Measurements from ENCODE around the gene ZNF587.
"Not testable (repeated sequence)": the region's sequence is repeated elsewhere in the genome, so short reads cannot be mapped to it uniquely, and the experiment has no call there.

The ZNF587 gene

DNA sequence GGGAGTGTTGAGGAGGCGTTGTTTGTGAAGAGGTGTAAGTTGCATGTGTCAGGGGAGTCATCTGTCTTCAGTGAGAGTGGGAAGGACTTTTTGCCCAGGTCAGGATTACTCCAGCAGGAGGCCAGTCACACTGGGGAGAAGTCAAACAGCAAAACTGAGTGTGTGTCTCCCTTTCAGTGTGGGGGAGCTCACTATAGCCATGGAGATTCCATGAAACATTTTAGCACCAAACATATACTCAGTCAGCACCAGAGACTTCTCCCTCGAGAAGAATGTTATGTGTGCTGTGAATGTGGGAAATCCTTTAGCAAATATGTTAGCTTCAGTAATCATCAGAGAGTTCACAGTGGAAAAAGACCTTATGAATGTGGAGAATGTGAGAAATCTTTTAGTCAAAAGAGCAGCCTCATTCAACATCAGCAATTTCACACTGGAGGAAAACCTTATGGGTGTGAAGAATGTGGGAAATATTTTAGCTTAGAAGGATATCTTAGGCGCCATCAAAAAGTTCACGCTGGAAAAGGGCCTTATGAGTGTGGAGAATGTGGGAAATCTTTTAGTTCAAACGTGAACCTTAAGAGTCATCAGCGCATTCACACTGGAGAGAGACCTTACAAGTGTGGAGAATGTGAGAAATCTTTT is 8.4 kb upstream of the ZNF587 start:
- no peaks in the 10 kb centered on the region for H3K9me2 ChIP-seq (ENCODE audit: low read depth, low read length)
- H4K20me1 ChIP-seq (ENCODE audit: insufficient read depth, low read length): no peaks in the 10 kb centered on the region
- no peak overlapping the region for H2AFZ ChIP-seq (ENCODE audit: low read length)
- H3K36me3 ChIP-seq (ENCODE audit: insufficient read depth, low read length): peaks cover 76% of the 10 kb centered on the region
- no peaks in the 10 kb centered on the region for H3K27me3 ChIP-seq (ENCODE audit: insufficient read depth, low read length)
- peaks cover 6% of the 10 kb centered on the region; the same call in 1 of the 2 replicates for H3K79me2 ChIP-seq (ENCODE audit: insufficient read depth, low read length)
- no peak overlapping the region for H3K27ac ChIP-seq (ENCODE audit: low read depth, low read length, poor library complexity, severe bottlenecking)
- H3F3A ChIP-seq (ENCODE audit: insufficient read depth, low read length): no peaks in the 10 kb centered on the region
- no peak overlapping the region for H3K4me2 ChIP-seq (ENCODE audit: low read length)
- no peaks in the 10 kb centered on the region for H3K4me1 ChIP-seq (ENCODE audit: insufficient read depth, low read length, severe bottlenecking)
- TF ChIP-seq EZH2 (IDR thresholded peaks at IDR 0.05; ENCODE audit: borderline replicate concordance, low read length): no peak
- TF ChIP-seq, protein P1, sequence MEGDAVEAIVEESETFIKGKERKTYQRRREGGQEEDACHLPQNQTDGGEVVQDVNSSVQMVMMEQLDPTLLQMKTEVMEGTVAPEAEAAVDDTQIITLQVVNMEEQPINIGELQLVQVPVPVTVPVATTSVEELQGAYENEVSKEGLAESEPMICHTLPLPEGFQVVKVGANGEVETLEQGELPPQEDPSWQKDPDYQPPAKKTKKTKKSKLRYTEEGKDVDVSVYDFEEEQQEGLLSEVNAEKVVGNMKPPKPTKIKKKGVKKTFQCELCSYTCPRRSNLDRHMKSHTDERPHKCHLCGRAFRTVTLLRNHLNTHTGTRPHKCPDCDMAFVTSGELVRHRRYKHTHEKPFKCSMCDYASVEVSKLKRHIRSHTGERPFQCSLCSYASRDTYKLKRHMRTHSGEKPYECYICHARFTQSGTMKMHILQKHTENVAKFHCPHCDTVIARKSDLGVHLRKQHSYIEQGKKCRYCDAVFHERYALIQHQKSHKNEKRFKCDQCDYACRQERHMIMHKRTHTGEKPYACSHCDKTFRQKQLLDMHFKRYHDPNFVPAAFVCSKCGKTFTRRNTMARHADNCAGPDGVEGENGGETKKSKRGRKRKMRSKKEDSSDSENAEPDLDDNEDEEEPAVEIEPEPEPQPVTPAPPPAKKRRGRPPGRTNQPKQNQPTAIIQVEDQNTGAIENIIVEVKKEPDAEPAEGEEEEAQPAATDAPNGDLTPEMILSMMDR (IDR thresholded peaks at IDR 0.05; ENCODE audit: low read length): no peak
- H3K9ac ChIP-seq (ENCODE audit: low read length): no peak overlapping the region
- H3K4me3 ChIP-seq (ENCODE audit: low read depth, low read length, poor library complexity, severe bottlenecking): no peak overlapping the region
- H3K9me3 ChIP-seq (ENCODE audit: low read length): no peaks in the 10 kb centered on the region

DNA sequence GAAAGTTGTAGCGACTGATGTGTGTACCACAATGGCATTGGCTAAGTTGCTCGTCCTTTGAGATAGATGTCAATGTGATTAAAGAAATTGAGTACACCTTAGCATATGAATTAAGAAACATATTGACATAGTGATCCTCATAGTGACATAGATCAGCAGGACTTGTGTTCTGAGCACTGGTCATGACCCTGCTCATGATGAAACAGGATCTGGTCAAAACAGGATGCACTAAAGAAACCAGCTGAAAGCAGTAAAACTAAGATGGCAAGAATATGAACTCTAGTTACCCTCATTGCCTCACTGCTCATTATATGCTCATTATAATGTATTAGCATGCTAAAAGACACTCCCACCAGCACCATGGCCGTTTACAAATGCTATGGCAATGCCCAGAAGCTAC is 2.5 kb upstream of the ZNF587 start:
- not testable (repeated sequence) for H3K9me2 ChIP-seq (ENCODE audit: low read depth, low read length); H3F3A ChIP-seq (ENCODE audit: insufficient read depth, low read length); H4K20me1 ChIP-seq (ENCODE audit: insufficient read depth, low read length); H3K4me2 ChIP-seq (ENCODE audit: low read length); H3K27me3 ChIP-seq (ENCODE audit: insufficient read depth, low read length); H3K4me3 ChIP-seq (ENCODE audit: low read depth, low read length, poor library complexity, severe bottlenecking); H3K9ac ChIP-seq (ENCODE audit: low read length); H2AFZ ChIP-seq (ENCODE audit: low read length); H3K79me2 ChIP-seq (ENCODE audit: insufficient read depth, low read length); H3K27ac ChIP-seq (ENCODE audit: low read depth, low read length, poor library complexity, severe bottlenecking); H3K4me1 ChIP-seq (ENCODE audit: insufficient read depth, low read length, severe bottlenecking); H3K9me3 ChIP-seq (ENCODE audit: low read length)
- H3K36me3 ChIP-seq (ENCODE audit: insufficient read depth, low read length): peaks cover 39% of the 10 kb centered on the region

DNA sequence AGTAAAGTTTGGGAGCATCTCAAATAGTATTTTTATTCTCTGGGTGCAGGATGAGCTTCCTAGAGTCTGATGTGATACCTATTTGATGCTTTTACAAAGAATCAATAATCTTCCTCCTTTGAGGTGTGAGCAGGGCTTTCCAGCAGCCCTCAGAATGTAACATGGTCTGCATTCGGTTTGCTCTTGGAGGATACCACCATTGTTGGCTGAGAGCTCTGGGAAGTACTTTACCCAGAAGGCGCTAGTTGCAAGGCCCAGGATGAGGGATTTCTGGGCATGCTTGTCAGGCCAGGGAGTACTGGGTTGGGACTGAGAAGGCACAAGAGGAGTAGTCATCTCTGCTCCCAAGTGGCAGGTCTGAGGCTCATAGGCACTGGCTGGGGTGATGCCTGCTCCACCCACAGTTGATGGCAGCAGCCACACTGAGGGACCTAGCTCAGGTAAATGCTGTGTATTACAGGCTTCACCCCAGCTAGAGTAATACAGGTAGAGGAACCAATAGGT is 445 bp upstream of the ZNF587 start:
- H2AFZ ChIP-seq (ENCODE audit: low read length); H3K9me2 ChIP-seq (ENCODE audit: low read depth, low read length); H3K4me1 ChIP-seq (ENCODE audit: insufficient read depth, low read length, severe bottlenecking); H3K9ac ChIP-seq (ENCODE audit: low read length); H4K20me1 ChIP-seq (ENCODE audit: insufficient read depth, low read length); H3K27me3 ChIP-seq (ENCODE audit: insufficient read depth, low read length); H3K9me3 ChIP-seq (ENCODE audit: low read length); H3F3A ChIP-seq (ENCODE audit: insufficient read depth, low read length); H3K79me2 ChIP-seq (ENCODE audit: insufficient read depth, low read length): not testable (repeated sequence)
- H3K4me2 ChIP-seq (ENCODE audit: low read length): peak overlapping the region; percentile 93; the same call in 1 of the 2 replicates
- H3K36me3 ChIP-seq (ENCODE audit: insufficient read depth, low read length): peaks cover 43% of the 10 kb centered on the region
- peak overlapping the region; percentile 95 for H3K4me3 ChIP-seq (ENCODE audit: low read depth, low read length, poor library complexity, severe bottlenecking)
- H3K27ac ChIP-seq (ENCODE audit: low read depth, low read length, poor library complexity, severe bottlenecking): peak overlapping the region; percentile 39

DNA sequence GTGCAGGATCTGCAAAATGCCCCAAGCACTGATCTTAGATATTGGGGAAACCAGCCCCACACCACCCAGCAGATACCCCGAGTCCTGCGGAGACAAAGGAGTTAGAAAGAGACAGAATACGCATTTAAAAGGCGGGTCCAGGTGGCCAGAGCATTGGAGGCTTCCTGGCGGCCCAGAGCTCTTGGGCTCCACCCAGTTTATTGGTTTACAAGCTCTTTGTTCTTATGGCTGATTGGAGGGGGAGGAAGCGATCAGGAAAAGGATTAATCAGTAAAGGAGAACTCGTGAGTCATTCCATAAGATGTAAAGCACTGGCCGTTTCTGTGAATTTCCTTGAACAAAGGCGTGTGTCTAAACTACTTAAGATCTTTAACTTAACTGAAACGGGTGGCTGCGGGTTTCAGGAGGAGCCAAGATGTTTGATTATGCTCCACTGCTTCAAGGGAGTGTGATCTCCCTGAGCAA is 926 bp downstream of the ZNF587 start:
- peak overlapping the region; percentile 62 for H3K27ac ChIP-seq (ENCODE audit: low read depth, low read length, poor library complexity, severe bottlenecking)
- peak overlapping the region; percentile 95 for H3K9ac ChIP-seq (ENCODE audit: low read length)
- H2AFZ ChIP-seq (ENCODE audit: low read length): no peak overlapping the region
- H3K9me2 ChIP-seq (ENCODE audit: low read depth, low read length): no peaks in the 10 kb centered on the region
- H3K27me3 ChIP-seq (ENCODE audit: insufficient read depth, low read length): no peaks in the 10 kb centered on the region
- peaks cover 43% of the 10 kb centered on the region for H3K36me3 ChIP-seq (ENCODE audit: insufficient read depth, low read length)
- 0 out of 2 replicates have a peak, but pooled peaks cover 4% of the 10 kb centered on the region for H3K79me2 ChIP-seq (ENCODE audit: insufficient read depth, low read length)
- H3K9me3 ChIP-seq (ENCODE audit: low read length): no peaks in the 10 kb centered on the region
- H3K4me3 ChIP-seq (ENCODE audit: low read depth, low read length, poor library complexity, severe bottlenecking): peak overlapping the region; percentile 95
- peaks cover 10% of the 10 kb centered on the region for H3K4me1 ChIP-seq (ENCODE audit: insufficient read depth, low read length, severe bottlenecking)
- H3K4me2 ChIP-seq (ENCODE audit: low read length): peak overlapping the region; percentile 93
- H4K20me1 ChIP-seq (ENCODE audit: insufficient read depth, low read length): no peaks in the 10 kb centered on the region
- TF ChIP-seq EZH2 (IDR thresholded peaks at IDR 0.05; ENCODE audit: borderline replicate concordance, low read length): no peak
- TF ChIP-seq, protein P1 (IDR thresholded peaks at IDR 0.05; ENCODE audit: low read length): no peak
- no peaks in the 10 kb centered on the region; the same call in 1 of the 2 replicates for H3F3A ChIP-seq (ENCODE audit: insufficient read depth, low read length)

DNA sequence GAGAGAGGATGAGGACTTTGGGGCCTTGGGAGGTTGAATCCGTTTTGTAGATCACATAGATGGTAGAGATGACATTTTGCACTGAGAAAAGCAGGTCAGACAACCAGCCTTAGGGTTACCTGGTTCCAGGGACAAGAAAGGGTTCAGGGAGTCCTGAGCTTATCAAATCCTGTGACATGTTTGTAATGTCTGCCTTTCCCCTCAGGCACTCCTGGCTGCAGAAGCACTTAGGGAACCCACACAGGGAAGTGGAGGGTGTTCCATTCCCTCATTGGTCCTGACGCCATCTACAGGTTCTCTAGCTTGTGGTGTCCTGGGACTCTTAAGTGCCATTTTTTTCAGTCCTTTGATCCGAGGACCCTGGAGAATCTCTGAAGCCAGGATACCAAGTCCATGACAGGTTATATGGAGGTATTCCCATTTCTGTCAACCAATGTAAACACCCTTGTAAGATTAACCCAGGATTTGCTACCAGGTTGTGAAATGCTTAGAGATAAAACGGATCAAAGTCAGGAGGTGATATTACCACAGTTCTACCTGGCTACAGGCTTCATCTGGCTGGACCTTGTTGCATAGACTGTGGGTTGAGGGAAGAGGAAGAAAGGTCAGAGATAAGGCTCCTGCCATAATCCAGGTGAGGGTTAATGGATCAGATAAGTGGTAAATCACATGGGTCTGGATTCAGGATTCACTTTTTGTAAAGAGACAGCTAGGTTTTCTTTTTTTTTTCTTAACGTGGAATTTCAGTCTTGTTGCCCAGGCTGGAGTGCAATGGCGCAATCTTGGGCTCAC is 2.3 kb downstream of the ZNF587 start:
- H3K4me2 ChIP-seq (ENCODE audit: low read length); H3K9ac ChIP-seq (ENCODE audit: low read length); H3K9me2 ChIP-seq (ENCODE audit: low read depth, low read length); H3K79me2 ChIP-seq (ENCODE audit: insufficient read depth, low read length); H3K4me1 ChIP-seq (ENCODE audit: insufficient read depth, low read length, severe bottlenecking); H3F3A ChIP-seq (ENCODE audit: insufficient read depth, low read length); H2AFZ ChIP-seq (ENCODE audit: low read length); H3K27me3 ChIP-seq (ENCODE audit: insufficient read depth, low read length); H4K20me1 ChIP-seq (ENCODE audit: insufficient read depth, low read length); H3K4me3 ChIP-seq (ENCODE audit: low read depth, low read length, poor library complexity, severe bottlenecking); H3K27ac ChIP-seq (ENCODE audit: low read depth, low read length, poor library complexity, severe bottlenecking); H3K9me3 ChIP-seq (ENCODE audit: low read length): not testable (repeated sequence)
- peaks cover 47% of the 10 kb centered on the region for H3K36me3 ChIP-seq (ENCODE audit: insufficient read depth, low read length)
